Left renal cortex interstitium (tissue), 4 donors: ENCODE results near the gene UBAP2L. TPM values are rescaled to one million over a fixed set of nuclear protein-coding genes. Genes with fewer than 3 reads are reported as not detected.
"Not testable (repeated sequence)": the region's sequence is repeated elsewhere in the genome, so short reads cannot be mapped to it uniquely, and the experiment has no call there.

Source experiments
- DNase-seq, 4 donors: peaks; one replicate each; pipeline ENCODE4 v3.0.0-alpha.2; 2013; ENCODE audit warnings: low read depth in 4 of 4, low spot score in 2 of 4, missing footprints in 1 of 4
- polyA plus RNA-seq, 4 donors: library from polyadenylated mRNA; unstranded; fragments of 120-200 nt; gene quantifications; one replicate each; pipeline ENCODE4 v1.2.1, GENCODE V29; 2013; ENCODE audit not compliant: insufficient read length in 4 of 4

UBAP2L gene
- polyA plus RNA-seq, 4 donors: 143 to 206 (median 185) TPM

DNA sequence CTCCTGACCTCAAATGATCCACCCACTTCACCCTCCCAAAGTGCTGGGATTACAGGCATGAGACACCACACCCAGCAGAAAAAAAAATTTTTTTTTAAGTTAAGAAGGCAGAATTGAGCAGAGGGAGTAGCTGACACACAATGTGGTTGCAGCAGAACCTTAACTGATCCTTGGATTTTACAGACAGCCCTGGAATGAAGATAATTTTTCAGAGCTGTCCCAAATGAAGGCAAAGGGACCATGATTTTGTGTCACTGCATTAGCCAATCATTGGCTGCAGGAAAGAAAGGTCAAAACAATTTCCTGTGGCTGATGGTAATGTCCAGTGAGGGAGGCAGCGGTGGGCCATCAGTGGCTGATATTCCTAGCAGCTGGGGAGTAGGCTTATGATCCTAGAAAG, 80.8 kb downstream of the UBAP2L start:
- no peak for DNase-seq

- no peak for DNase-seq
These were observed 84.0 kb downstream of the UBAP2L start for GRCh38 chr1:154304664-154305337.

GRCh38 chr1:154306151-154306550, 85.4 kb downstream of the UBAP2L start:
- DNase-seq: no peak

DNA sequence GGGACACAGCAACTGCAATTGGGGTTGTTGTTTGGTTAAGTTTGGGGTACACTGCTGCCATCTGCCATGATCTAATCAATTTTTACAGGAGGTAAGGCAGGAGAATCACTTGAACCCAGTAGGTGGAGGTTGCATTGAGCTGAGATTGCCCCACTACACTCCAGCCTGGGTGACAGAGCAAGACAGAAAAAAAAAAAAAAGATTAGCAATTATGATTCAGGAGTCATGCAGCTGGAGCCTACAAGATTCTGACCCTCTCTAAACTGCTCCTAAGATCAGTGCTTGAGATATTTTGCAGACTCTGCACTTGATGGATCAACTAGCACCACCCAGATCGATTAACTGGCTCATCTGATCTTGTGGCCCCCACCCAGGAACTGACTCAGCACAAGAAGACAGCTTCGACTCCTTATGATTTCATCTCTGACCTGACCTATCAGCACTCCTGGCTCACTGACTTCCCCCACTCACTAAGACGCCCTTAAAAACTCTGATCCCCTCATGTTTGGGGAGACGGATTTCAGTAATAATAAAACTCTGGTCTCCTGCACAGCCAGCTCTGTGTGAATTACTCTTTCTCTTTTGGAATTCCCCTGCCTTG, 87.0 kb downstream of the UBAP2L start:
- DNase-seq: not testable (repeated sequence)

DNA sequence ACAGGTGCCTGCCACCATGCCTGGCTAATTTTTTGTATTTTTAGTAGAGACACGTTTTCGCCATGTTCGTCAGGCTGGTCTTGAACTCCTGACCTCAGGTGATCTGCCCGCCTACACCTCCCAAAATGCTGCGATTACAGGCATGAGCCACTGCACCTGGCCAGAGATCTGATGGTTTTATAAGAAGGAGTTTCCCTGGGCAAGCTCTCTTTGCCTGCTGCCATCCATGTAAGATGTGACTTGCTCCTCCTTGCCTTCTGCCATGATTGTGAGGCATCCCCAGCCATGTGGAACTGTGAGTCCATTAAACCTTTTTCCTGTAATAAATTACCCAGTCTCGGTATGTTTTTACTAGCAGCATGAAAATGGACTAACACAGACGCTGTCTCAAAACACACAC, 88.4 kb downstream of the UBAP2L start:
- DNase-seq: not testable (repeated sequence)

DNA sequence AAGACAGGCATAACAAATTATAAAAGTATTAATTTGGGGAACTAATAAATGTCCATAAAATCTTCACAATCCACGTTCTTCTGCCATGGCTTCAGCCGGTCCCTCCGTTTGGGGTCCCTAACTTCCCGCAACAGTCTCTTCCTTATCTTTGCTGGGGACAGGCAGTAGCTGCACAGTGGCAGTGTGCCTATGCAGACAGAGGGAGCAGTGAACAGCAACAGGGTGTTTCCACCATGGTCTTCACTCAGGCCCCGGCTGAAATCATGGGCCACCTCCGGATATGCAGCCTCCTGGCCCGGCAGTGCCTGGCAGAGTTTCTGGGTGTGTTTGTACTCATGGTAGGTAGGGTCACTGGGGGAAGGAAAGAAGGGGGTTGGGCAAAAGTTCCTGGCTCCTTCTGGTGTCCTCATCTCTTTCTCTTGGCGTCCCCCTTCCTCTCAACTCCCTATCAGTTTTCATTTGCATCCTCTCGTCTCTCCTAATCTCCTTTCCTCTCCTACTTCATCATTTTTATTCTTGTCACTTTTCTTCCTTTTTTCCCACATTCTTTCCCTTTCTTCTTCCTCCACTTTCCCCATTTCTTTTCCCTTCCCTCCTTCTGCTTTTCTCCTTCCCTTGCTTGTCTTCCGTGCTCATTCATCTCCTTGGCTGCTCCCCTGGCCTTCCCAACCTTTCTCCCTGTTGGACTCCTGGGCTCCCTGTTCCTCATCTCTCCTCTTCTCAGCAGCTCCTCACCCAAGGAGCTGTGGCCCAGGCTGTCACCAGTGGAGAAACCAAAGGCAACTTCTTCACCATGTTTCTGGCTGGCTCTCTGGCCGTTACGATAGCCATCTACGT, 91.7 kb downstream of the UBAP2L start:
- not testable (repeated sequence) for DNase-seq

- no peak for DNase-seq
These were observed 92.3 kb downstream of the UBAP2L start for GRCh38 chr1:154313066-154313356.

DNA sequence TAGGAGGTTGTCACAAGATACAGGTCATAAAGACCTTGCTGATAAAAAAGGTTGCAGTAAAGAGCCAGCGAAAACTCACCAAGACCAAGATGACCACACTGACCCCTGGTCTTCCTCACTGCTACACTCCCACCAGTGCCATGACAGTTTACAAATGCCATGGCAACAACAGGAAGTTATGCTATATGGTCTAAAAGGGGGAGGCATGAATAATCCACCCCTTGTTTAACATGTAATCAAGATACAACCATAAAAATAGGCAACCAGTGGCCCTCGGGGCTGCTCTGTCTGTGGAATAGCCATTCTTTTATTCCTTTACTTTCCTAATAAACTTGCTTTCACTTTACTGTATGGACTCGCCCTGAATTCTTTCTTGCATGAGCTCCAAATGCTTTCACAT, 93.5 kb downstream of the UBAP2L start:
- DNase-seq: not testable (repeated sequence)

GRCh38 chr1:154316704-154317103, 95.9 kb downstream of the UBAP2L start:
- DNase-seq: no peak

DNA sequence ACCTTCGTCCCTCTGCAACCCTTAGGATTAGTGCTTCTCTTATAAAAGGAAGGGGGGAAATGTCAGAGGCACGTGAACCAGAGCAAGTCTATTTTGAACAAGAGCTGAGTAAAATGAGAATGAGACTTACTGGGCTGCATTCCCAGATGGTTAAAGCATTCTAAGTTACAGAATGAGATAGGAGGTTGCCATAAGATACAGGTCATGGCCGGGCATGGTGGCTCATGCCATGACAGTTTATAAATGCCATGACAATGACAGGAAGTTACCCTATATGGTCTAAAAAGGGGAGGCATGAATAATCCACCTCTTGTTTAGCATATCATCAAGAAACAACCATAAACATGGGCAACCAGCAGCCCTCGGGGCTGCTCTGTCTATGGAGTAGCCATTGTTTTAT, 97.6 kb downstream of the UBAP2L start:
- DNase-seq: no peak

Other genes with a start within 250 kb of the UBAP2L start
- gene JTB, start 243.3 kb upstream of the UBAP2L start, polyA plus RNA-seq: 100 to 1,000 TPM in 3 of 4 donors, 10 to 100 TPM in 1; 97.2 to 126 (median 107) TPM
- gene RAB13, start 234.6 kb upstream of the UBAP2L start, polyA plus RNA-seq: 100 to 1,000 TPM; 154 to 187 (median 168) TPM
- gene RPS27, start 230.2 kb upstream of the UBAP2L start, polyA plus RNA-seq: 1,000 to 10,000 TPM; 2,624 to 3,625 (median 3,072) TPM
- under 1 TPM; 0.10 to 0.22 (median 0.13) TPM for gene NUP210L, start 65.9 kb upstream of the UBAP2L start, polyA plus RNA-seq
- gene TPM3, start 28.9 kb upstream of the UBAP2L start, polyA plus RNA-seq: 100 to 1,000 TPM; 249 to 292 (median 288) TPM
- gene CFAP141, start 14.6 kb upstream of the UBAP2L start, polyA plus RNA-seq: not detected
- gene HAX1, start 51.7 kb downstream of the UBAP2L start, polyA plus RNA-seq: 10 to 100 TPM; 76.9 to 85.2 (median 83.0) TPM
- gene AQP10, start 100.1 kb downstream of the UBAP2L start, polyA plus RNA-seq: under 1 TPM in 2 of 4 donors, not detected in 2; 0.16 to 0.22 TPM
- gene ATP8B2, start 104.6 kb downstream of the UBAP2L start, polyA plus RNA-seq: 10 to 100 TPM; 24.3 to 32.3 (median 28.0) TPM
- 1 to 10 TPM; 5.4 to 7.7 (median 6.0) TPM for gene IL6R, start 184.4 kb downstream of the UBAP2L start, polyA plus RNA-seq